WTC11 (cell line): Measurements from ENCODE around the gene TNRC18. TPM values are rescaled to one million over a fixed set of nuclear protein-coding genes. Genes with fewer than 3 reads are reported as not detected.
A peak's percentile ranks its signal among the peaks of the same experiment; 100 is the strongest.

Source experiments
- ATAC-seq: fragments of 200-7000 bp; cut with Tn5 transposase; 2 replicates; pipeline ENCODE4 v1.10.0; 2021; ENCODE audit warnings: mild to moderate bottlenecking, moderate library complexity
- CTCF ChIA-PET: fragments of 300-600 bp; sonication (Branson Sonifier 250); formaldehyde crosslinking; loops from one replicate; lab custom pipeline; 2021; ENCODE audit warnings: antibody characterized with exemption; lab: Charles Lee
- POLR2A ChIA-PET: fragments of 350-600 bp; sonication (Branson Sonifier 250); formaldehyde crosslinking; loops from one replicate; lab custom pipeline; 2021; ENCODE audit warnings: antibody characterized with exemption; lab: Charles Lee
- DNase-seq: peaks from one replicate; pipeline ENCODE4 v3.0.0; 2021; ENCODE audit warnings: low spot score
- H3K27ac Mint-ChIP-seq: 2 replicates; pipeline ENCODE4 v1.8.0; 2021; ENCODE audit warnings: mixed read lengths
- H3K27me3 Mint-ChIP-seq: 2 replicates; pipeline ENCODE4 v1.8.0; 2021; ENCODE audit warnings: low read depth, mild to moderate bottlenecking, moderate library complexity, mixed read lengths
- H3K36me3 Mint-ChIP-seq: 2 replicates; pipeline ENCODE4 v1.8.0; 2021; ENCODE audit warnings: mixed read lengths
- H3K4me1 Mint-ChIP-seq: 2 replicates; pipeline ENCODE4 v1.8.0; 2022; ENCODE audit warnings: mixed read lengths
- H3K4me3 Mint-ChIP-seq: 2 replicates; pipeline ENCODE4 v1.8.0; 2021; ENCODE audit warnings: mild to moderate bottlenecking, moderate library complexity, mixed read lengths
- H3K9me3 Mint-ChIP-seq: 2 replicates; pipeline ENCODE4 v1.8.0; 2021; ENCODE audit warnings: mixed read lengths
- ATF1 ChIP-seq: sonication (generic); formaldehyde crosslinking; IDR thresholded peaks from 2 replicates; pipeline ENCODE4 v1.8.1; 2023; ENCODE audit warnings: mild to moderate bottlenecking, moderate library complexity, missing genetic modification reagents
- CBFB ChIP-seq: sonication (generic); formaldehyde crosslinking; IDR thresholded peaks from 2 replicates; pipeline ENCODE4 v1.8.1; 2022; ENCODE audit warnings: mild to moderate bottlenecking, low read depth, missing genetic modification reagents
- ELF4 ChIP-seq: sonication (generic); formaldehyde crosslinking; IDR thresholded peaks from 2 replicates; pipeline ENCODE4 v1.8.1; 2022; ENCODE audit warnings: low read depth, mild to moderate bottlenecking, moderate library complexity, missing genetic modification reagents
- EMX1 ChIP-seq: fragments of 250-450 bp; sonication (Bioruptor Pico); IDR thresholded peaks from 2 replicates; pipeline ENCODE4 v1.8.0; 2021; ENCODE audit warnings: mild to moderate bottlenecking
- GABPB1 ChIP-seq: sonication (generic); formaldehyde crosslinking; IDR thresholded peaks from 2 replicates; pipeline ENCODE4 v1.8.1; 2023; ENCODE audit warnings: mild to moderate bottlenecking, missing genetic modification reagents
- GTF2I ChIP-seq: fragments of 250-450 bp; sonication (Bioruptor Pico); conservative IDR thresholded peaks from 2 replicates; pipeline ENCODE4 v1.4.0; 2021; ENCODE audit warnings: mild to moderate bottlenecking
- HMGXB4 ChIP-seq: sonication (generic); formaldehyde crosslinking; IDR thresholded peaks from 2 replicates; pipeline ENCODE4 v1.8.1; 2023; ENCODE audit warnings: mild to moderate bottlenecking, moderate library complexity, missing genetic modification reagents
- JUN ChIP-seq: sonication (generic); formaldehyde crosslinking; IDR thresholded peaks from 2 replicates; pipeline ENCODE4 v1.8.0; 2023; ENCODE audit warnings: mild to moderate bottlenecking, missing genetic modification reagents
- NR3C1 ChIP-seq: sonication (generic); formaldehyde crosslinking; conservative IDR thresholded peaks from 2 replicates; pipeline ENCODE4 v1.8.1; 2023; ENCODE audit warnings: low read depth, mild to moderate bottlenecking, missing genetic modification reagents
- PRDM15 ChIP-seq: sonication (generic); formaldehyde crosslinking; IDR thresholded peaks from 2 replicates; pipeline ENCODE4 v1.8.0; 2022; ENCODE audit warnings: missing genetic modification reagents
- RELA ChIP-seq: sonication (generic); formaldehyde crosslinking; IDR thresholded peaks from 2 replicates; pipeline ENCODE4 v1.8.1; 2022; ENCODE audit warnings: missing genetic modification reagents, mild to moderate bottlenecking, borderline replicate concordance
- TEAD1 ChIP-seq: sonication (generic); formaldehyde crosslinking; IDR thresholded peaks from 2 replicates; pipeline ENCODE4 v1.8.0; 2022; ENCODE audit warnings: mild to moderate bottlenecking, missing genetic modification reagents
- ZNF423 ChIP-seq: fragments of 250-450 bp; sonication (Bioruptor Pico); IDR thresholded peaks from 2 replicates; pipeline ENCODE4 v2.1.2; 2022; ENCODE audit warnings: mild to moderate bottlenecking, moderate library complexity
- ZNF512 ChIP-seq: sonication (generic); formaldehyde crosslinking; IDR thresholded peaks from 2 replicates; pipeline ENCODE4 v1.8.1; 2022; ENCODE audit warnings: missing genetic modification reagents, borderline replicate concordance
- total RNA-seq: library from RNA; stranded (reverse); gene quantifications from 3 replicates; pipeline ENCODE4 v1.2.3, GENCODE V29; 2021
- TF ChIP-seq, protein P1 (sequence below): sonication (generic); formaldehyde crosslinking; IDR thresholded peaks from 2 replicates; pipeline ENCODE4 v1.8.1; 2022; ENCODE audit warnings: mild to moderate bottlenecking, missing genetic modification reagents, moderate library complexity, borderline replicate concordance
- TF ChIP-seq, protein P2 (sequence below): fragments of 250-450 bp; sonication (Bioruptor Pico); IDR thresholded peaks from 2 replicates; pipeline ENCODE4 v1.9.0; 2021; ENCODE audit warnings: mild to moderate bottlenecking, borderline replicate concordance

The TNRC18 gene
- total RNA-seq, 1 experiment from 2014 or later = 55.0 TPM

GRCh38 chr7:5429253-5429856, 5.7 kb upstream of the TNRC18 start:
- peak; percentile 70 for DNase-seq
- peaks cover 9% of the 10 kb centered on the region for H3K9me3 Mint-ChIP-seq
- peak overlapping the region; percentile 78 for H3K27ac Mint-ChIP-seq
- H3K4me1 Mint-ChIP-seq = peaks cover 18% of the 10 kb centered on the region
- CTCF ChIA-PET = interaction anchor here (0.5 to 1.4 kb wide), 8 partner anchors 16 to 877 kb away, joined by 3 to 12 read pairs (median 4); no protein-coding TSS in a partner anchor
- H3K36me3 Mint-ChIP-seq = peaks cover 10% of the 10 kb centered on the region
- 0 out of 2 replicates have a peak, but pooled peaks have one; percentile 3 for TF ChIP-seq ZNF423
- TF ChIP-seq, protein P1, sequence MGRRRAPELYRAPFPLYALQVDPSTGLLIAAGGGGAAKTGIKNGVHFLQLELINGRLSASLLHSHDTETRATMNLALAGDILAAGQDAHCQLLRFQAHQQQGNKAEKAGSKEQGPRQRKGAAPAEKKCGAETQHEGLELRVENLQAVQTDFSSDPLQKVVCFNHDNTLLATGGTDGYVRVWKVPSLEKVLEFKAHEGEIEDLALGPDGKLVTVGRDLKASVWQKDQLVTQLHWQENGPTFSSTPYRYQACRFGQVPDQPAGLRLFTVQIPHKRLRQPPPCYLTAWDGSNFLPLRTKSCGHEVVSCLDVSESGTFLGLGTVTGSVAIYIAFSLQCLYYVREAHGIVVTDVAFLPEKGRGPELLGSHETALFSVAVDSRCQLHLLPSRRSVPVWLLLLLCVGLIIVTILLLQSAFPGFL (CRISPR knock-in tag) = no peak
- TF ChIP-seq, protein P2, sequence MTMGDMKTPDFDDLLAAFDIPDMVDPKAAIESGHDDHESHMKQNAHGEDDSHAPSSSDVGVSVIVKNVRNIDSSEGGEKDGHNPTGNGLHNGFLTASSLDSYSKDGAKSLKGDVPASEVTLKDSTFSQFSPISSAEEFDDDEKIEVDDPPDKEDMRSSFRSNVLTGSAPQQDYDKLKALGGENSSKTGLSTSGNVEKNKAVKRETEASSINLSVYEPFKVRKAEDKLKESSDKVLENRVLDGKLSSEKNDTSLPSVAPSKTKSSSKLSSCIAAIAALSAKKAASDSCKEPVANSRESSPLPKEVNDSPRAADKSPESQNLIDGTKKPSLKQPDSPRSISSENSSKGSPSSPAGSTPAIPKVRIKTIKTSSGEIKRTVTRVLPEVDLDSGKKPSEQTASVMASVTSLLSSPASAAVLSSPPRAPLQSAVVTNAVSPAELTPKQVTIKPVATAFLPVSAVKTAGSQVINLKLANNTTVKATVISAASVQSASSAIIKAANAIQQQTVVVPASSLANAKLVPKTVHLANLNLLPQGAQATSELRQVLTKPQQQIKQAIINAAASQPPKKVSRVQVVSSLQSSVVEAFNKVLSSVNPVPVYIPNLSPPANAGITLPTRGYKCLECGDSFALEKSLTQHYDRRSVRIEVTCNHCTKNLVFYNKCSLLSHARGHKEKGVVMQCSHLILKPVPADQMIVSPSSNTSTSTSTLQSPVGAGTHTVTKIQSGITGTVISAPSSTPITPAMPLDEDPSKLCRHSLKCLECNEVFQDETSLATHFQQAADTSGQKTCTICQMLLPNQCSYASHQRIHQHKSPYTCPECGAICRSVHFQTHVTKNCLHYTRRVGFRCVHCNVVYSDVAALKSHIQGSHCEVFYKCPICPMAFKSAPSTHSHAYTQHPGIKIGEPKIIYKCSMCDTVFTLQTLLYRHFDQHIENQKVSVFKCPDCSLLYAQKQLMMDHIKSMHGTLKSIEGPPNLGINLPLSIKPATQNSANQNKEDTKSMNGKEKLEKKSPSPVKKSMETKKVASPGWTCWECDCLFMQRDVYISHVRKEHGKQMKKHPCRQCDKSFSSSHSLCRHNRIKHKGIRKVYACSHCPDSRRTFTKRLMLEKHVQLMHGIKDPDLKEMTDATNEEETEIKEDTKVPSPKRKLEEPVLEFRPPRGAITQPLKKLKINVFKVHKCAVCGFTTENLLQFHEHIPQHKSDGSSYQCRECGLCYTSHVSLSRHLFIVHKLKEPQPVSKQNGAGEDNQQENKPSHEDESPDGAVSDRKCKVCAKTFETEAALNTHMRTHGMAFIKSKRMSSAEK = no peak
- no peak for TF ChIP-seq NR3C1 (CRISPR knock-in tag)
- TF ChIP-seq ZNF512 (CRISPR knock-in tag) = no peak
- no peak for TF ChIP-seq ELF4 (CRISPR knock-in tag)
- no peak for TF ChIP-seq ATF1 (CRISPR knock-in tag)
- 0 out of 2 replicates have a peak, but pooled peaks have one; percentile 54 for TF ChIP-seq HMGXB4 (CRISPR knock-in tag)
- TF ChIP-seq JUN (CRISPR knock-in tag) = no peak
- TF ChIP-seq TEAD1 = 0 out of 2 replicates have a peak, but pooled peaks have one; percentile 35
- no peak for TF ChIP-seq CBFB
- TF ChIP-seq, all 79 proteins: peak for 3
- peak; percentile 11 for ATAC-seq
- Mint-ChIP-seq H3K4me3 (peak overlapping the region; percentile 88), H3K27me3 (peaks cover 77% of the 10 kb centered on the region)
- POLR2A ChIA-PET = interaction anchor here (1.0 to 1.2 kb wide), 2 partner anchors 13 to 17 kb away, joined by 3 to 5 read pairs; no protein-coding TSS in a partner anchor

DNA sequence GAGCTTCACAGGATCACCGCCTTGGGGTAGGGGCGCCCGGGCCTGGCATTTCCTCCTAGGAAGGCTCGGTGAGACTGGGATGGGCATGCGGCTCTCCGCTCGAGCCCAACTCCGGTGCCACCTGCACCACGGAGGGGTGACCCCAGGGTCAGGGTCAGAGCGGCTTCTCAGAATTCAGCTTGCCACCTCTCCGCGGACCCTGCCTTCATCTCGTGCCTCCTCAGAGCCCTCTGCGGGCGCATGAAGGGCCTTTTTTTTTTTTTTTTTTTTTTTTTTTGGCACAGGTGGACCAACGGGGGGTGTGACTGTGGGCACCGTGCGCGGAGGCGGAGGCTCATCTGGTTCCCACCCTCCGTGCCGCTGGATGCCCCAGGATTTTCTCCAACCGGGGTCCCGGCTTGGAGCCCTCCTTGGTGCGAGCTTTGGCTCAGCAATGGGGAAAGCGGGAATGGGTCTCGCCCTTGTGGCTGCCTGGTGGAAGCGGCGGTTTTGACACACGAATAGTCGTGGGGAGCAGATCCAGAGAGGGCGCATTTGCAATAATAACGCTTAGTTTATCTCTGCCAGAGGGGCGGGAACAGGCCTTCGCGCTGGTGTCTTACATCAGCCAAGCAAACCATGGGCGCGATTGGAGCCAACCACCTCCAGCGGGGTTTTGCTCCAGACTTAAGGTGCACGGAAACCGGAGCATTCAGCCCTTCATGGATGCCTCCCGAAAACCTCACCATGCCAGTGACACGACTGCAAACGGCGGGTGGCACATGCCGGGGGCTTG, 5.0 kb upstream of the TNRC18 start:
- no peak for ATAC-seq
- TF ChIP-seq EMX1 (CRISPR knock-in tag) = no peak
- TF ChIP-seq PRDM15 (CRISPR knock-in tag) = peak; percentile 14; the same call in 1 of the 2 replicates
- peak; percentile 94 for TF ChIP-seq GABPB1 (CRISPR knock-in tag)
- no peak for TF ChIP-seq GTF2I (CRISPR knock-in tag)
- TF ChIP-seq RELA (CRISPR knock-in tag) = no peak
- peak overlapping the region; percentile 32; the same call in 1 of the 2 replicates for H3K27ac Mint-ChIP-seq
- H3K9me3 Mint-ChIP-seq = peaks cover 9% of the 10 kb centered on the region
- H3K4me1 Mint-ChIP-seq = peaks cover 18% of the 10 kb centered on the region
- peak; percentile 46 for DNase-seq
- peak overlapping the region; percentile 88 for H3K4me3 Mint-ChIP-seq
- ChIA-PET POLR2A (interaction anchor here (1.0 to 1.2 kb wide), 2 partner anchors 14 to 16 kb away, joined by 3 to 5 read pairs; no protein-coding TSS in a partner anchor), CTCF (interaction anchor here (0.5 to 1.4 kb wide), 7 partner anchors 16 to 876 kb away, joined by 3 to 12 read pairs (median 4); no protein-coding TSS in a partner anchor)
- H3K27me3 Mint-ChIP-seq = peaks cover 75% of the 10 kb centered on the region
- peaks cover 8% of the 10 kb centered on the region for H3K36me3 Mint-ChIP-seq
